CD4-positive, alpha-beta T cell treated with Interferon alpha-2 for 1 hour (primary cell): ENCODE results near the gene PAPSS1.
"Not testable (repeated sequence)": the region's sequence is repeated elsewhere in the genome, so short reads cannot be mapped to it uniquely, and the experiment has no call there.

Experiments
- DNase-seq, 2 donors: peaks; one replicate each; pipeline ENCODE4 v3.0.0-alpha.2; 2020 to 2022

Gene PAPSS1

DNA sequence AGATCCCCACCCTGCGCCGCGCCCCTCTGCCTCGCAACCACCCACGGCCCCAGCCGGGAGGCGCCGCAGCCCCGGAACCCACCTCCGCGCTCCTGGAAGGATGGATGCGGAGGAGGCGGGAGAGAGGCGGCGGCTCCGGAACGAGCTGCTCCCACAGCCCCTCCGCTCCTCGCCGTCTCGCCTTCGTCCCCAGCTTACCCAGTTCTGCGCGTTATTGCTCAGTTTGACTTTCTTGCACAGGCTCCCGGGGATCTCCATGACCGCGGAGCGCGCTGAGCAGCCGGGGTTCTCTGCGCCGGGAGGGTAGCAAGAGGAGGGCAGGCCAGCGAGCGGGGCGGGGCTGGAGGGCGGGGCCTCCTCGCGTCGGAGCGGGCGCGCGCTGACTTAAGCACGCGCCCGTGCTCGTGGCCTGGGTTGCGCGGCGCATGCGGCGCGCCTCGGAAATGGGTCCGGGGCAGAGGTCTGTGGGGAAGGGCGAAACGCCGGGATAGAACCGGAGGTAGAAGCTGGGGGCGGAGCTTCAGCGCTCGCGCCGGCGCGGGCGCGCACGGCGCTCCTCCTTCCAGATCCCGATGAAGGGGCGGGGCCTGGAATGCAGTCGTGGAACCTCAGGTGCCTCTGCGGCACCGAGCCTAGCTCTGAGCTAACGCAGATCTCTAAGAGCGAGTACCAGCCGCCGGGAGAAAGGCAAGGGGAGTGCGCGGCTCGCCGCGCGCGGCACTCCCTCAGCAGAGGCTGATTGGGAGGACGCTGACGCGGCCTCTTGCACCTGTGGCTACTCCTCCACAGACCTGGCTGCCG is at the start of gene PAPSS1:
TSS of gene PAPSS1 (minus strand) at position 313 of the 801 bp plus-strand sequence. CDS start at position 258, 55 bp downstream.
- peak; percentile 95 to 96 for DNase-seq

DNA sequence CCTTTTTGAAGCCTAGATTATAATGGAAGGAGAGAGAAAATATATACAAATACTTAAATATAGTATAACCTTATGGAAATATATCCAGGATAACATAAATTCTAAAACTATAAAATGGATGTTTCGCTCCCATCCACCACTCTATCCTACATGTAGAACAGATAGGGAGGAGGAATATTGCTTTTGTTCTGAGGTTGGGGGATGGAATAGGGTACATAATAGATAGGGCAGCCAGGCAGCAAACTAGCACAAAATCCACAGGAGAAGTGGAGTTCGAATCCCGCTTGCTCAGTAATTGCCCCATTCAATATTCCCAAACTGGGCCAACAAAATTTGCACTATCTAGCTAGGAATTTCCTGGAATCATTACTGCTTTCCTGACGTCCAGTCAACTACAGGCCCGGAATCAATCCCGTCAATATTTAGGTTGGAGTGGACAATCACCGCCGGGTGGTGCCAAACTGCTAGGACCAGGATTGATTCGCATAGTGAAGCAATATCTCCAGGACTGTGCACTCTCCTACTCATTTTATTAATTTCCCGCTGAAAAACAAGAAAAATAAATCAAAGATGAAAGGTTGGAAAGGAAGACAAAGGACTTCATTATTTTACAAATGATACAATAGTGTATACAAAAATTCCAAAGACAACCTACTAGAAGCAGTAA is 40.4 kb upstream of the PAPSS1 start:
- no peak for DNase-seq

DNA sequence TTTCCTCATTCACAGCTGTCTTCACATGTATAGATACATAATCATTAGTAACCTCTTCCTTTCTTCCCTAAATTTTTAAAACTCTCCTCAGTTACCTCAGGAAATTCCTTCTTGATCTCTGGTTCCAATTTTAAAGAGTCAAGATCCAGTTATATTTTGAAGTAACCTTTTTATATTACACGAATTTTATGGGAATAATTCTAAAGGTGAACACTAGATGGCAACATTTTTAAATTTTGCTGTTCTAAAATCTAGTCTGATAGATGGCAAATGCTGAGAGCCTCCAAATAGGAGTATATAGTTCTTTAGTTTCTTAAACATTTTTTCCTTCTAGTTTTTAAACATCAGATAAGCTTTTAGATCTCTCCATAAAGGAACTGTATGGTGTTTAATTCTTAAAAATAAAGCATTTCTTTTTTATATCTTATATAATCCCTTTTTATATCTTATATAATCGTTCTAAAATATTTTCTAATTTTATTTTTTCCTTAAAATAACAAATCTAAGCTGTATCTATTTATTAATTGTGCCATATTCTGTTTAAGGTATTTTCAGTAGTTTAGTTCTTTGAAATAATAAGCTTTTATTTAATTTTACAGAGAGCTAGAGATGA is 37.9 kb upstream of the PAPSS1 start:
- peak in 1 of 2 donors; percentile 45 for DNase-seq

DNA sequence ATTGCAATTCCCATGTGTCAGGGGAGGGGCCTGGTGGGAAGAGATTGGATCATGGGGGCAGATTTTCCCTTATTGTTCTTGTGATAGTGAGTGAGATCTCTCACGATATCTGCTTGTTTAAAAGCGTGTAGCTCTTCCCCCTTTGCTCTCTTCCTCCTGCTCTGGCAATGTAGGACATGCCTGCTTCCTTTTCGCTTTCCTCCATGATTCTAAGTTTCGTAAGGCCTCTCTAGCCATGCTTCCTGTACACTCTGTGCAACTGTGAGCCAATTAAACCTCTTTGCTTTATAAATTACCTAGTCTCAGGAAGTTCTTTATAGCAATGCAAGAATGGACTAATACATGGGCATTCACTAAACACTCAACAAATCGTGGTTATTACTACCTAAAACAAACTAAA is 37.2 kb upstream of the PAPSS1 start:
- DNase-seq, result no peak

DNA sequence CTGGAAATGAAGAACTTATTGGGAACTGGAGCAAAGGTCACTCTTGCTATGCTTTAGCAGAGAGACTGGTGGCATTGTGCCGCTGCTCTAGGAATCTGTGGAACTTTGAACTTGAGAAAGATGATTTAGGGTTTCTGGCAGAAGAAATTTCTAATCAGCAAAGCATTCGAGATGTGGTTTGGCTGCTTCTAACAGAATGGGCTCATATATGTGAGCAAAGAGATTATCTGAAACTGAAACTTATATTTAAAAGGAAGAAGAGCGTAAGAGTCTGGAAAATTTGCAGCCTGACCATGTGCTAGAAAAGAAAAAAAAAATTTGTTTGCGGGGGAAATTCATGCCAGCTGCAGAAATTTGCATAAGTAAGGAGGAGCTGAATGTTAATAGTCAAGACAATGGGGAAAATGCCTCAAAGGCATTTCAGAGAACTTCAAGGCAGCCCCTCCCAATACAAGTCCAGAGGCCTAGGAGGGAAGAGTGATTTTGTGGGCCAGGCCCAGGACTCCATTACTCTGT is 35.9 kb upstream of the PAPSS1 start:
- no peak for DNase-seq

DNA sequence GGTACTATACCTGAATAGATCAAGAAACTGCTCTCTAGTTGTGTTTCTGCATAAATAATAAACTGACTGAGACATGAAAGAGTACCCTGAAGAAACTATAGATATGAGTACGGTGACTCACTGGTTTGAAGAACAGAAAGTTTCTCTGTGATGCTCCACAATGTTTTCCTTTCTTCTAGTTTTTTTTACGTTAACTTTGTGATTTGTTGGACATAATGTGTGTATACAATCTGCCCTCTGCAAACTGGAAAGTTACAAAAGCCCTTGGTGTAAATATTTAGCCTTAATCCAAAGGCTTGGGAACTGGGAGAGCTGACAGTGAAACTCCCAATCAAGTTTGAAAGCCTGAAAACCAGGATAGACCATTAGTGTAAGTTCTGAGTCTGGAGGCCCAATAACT is 31.6 kb upstream of the PAPSS1 start:
- no peak for DNase-seq

DNA sequence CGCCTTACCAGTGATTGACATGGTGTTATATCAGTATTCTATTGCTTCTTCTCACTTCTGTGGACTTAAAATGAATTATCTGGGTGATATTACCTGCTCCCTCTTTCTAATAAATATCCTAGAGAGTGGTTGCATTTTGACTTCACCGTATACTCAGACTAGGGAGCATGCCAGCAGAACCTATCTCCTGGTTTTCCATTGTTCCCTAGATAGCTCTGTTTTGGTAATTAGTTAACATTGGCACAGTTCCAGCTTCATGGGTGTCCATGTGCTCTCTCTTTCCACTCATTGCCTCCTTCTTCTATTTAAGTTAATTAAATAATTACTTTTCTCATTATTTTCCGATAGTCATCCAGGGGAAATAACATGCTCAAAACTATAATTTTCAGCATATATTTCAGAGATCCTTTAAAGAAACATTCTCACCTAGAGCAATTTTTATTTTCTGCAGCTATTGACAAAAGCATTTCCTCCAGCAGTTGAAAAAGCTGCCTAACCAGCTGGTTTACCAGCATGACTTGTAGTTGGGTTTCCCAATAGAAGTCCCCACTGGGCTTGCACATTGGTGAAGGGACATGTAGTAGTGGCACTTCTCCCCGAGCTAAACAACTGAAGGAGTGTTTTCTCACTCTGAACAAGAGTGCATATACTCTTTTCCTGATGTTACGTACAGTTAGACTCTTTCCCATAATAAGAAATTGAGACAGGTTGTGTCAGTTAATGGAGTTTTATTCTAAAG is 27.9 kb upstream of the PAPSS1 start:
- no peak for DNase-seq

DNA sequence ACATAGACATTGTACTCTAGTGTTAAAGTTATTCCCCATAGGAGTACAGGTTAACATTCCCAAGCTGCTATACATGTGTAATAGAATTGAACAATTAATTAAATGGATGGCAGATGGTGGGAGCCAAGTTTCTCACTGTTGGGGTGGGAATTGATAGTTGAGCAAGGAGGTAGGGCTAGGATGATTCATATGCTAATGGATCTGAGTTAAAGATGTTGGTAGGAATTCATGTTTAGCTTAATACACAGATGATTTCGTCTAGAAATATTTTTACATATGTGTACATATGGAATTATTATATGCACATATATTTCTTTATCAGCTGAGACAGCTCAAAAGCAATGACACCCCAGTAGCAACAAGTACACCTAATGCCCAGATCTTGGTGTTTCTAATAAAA is 26.1 kb upstream of the PAPSS1 start:
- no peak for DNase-seq

DNA sequence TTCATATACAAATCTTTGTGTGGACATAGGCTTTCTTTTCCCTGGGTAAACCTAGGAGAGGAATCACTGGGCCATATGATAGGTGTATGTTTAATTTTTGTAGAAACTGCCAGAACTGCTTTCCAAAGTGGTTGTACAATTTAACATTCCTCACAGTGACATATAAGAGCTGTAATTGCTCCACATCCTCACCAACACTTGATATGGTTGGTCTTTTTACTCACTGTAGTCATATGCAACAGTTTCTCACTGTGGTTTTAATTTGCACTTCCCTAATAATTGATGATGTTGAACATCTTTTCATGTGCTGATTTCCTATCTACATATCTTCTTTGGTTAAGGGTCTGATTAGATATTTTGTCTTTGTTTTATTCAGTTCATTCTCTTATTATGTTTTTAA is 24.5 kb upstream of the PAPSS1 start:
- DNase-seq, result no peak

DNA sequence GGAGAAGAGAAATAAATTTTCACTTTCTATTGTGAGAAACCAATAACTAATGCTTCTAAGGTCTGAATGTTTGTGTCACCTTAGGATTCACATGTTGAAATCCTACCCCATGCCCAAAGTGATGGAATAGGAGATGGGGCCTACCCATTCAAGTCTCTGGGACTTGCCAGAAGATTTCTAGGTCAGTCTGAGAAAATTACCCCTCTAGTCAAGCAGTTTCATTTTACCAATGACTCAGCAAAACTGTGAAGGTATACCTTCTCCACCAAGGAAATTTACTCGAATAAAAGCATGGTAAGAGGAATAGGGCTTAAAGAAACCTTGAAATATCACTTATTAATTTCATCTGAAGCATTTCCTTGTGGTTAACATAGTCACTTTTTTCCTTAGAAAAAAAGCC is 23.5 kb upstream of the PAPSS1 start:
- DNase-seq, result no peak

DNA sequence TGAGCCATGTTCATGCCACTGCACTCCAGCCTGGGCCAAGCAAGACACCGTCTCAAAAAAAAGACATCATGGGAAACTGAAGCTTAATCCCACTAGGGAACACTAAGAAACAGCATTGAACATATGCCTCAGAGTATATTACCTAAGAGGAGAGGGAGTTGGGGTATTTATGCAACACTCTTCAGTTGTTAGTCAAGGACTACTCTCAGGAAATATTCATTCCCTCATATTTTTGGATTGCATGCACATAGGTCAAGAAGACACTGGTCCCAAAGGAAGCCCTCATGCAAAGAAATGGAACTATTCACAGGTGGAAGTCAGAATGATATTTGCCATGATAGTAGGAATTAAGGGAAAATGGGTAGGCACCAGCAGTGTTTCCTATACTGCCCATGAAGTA is 22.8 kb upstream of the PAPSS1 start:
- no peak for DNase-seq

DNA sequence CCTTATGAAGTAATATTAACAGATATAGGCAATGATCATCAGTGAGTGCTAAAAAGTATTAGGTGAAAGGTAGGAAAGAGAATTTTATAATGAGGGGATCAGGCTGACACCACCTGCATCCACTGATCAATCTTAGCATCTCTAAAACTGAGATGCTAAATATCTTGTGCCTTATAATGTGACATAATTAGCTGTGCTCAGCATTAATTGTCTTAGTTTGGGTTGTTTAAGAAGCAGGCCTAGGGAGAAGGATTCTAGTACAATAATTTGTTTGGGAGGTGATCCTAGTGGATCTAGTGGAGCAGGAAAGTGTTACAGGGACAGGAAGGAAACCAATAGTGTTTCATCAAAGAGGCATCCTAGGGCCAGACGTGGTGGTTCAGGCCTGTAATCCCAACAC is 22.2 kb upstream of the PAPSS1 start:
- no peak for DNase-seq

DNA sequence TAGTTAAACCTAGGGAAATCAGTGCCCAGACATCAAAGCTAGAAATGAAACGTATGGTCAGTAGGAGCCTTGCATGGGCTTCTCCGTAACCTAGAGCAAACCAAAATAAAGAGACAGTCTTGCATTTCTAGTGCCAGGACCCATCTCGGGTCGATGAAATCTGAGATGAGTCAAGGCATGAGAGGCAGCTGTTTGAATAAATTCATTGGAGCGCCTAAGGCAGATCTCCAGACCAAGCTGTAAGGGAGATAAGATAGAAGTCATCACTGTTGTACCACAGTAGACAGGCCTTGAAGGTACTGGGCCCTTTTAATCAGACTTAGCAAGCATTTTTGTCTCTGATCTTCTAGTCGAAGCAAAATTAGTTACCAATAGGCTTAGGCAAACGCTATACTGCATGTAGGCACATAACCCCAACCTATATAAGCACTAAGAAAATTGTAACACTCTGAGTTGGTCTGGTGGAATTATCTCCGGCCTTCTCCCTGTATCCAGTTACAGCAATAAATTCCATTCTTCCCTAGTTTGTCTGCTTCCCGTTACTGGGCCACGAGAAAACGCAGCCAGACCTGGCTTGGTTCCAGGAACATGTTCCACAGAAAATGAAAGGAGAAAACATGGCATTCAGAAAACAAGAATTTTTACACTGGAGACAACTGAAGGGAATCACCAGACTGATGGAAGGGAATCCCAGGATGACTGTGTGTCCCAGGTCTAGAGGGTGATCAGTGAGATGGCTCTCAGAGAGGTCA is 21.1 kb upstream of the PAPSS1 start:
- no peak for DNase-seq

DNA sequence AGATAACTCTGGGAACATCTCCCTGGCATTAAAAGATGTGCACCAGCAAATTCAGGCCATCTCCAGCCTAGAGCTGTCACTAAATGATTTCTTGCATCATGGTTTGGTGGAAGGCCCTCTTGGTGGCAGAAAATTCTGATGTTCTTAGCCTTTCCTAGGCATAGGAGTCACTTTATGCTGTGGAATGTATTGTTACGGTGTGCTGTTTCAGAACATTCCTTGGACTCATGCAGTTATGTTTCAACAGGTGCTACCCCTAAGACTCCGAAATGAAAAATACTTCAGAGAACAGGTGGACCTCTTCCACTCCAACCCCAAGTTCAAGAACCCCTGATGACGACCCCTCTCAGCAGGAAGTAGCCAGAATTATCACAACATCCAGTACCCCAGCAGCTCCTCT is 20.3 kb upstream of the PAPSS1 start:
- DNase-seq, result no peak

DNA sequence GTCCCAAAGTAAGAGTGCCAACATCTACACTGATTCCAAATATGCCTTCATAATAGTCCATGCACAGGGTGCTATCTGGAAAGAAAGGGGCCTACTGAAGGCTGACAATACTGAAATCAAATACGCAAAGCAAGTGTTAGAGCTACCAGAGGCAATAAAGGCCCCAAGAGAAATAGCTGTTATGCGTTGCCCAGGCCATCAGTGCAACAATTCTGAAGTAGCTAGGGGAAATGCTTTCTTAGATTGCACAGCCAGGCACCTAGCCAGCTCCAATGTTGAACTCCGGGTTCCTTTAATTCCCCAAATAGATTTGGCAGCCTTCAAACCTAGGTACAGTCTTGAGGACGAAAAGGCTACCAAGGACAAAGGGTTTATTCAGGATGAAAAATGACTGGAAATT is 17.4 kb upstream of the PAPSS1 start:
- DNase-seq, result no peak

DNA sequence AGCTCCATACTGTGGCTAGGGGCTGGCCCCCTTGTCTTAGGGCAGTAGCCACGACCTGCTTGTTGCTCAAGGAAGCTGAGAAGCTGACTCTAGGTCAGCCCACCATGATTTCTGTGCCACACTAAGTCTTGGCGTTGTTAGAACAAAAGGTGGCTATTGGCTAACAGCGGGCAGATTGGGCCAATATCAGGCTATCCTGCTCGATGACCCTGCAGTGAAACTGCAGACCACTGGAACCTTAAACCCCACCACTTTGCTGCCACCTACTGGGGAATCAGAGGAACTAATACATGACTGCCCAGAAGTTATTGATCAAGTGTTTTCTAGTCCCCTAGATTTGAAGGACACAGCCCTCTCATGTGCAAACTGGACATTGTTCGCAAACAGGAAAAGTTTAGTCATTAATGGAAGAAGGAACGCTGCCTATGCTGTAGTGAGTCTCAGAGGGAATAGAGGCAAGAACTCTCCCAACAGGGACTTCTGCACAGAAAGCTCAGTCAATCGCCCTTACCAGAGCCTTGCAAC is 17.0 kb upstream of the PAPSS1 start:
- DNase-seq, result peak; percentile 35 to 64

DNA sequence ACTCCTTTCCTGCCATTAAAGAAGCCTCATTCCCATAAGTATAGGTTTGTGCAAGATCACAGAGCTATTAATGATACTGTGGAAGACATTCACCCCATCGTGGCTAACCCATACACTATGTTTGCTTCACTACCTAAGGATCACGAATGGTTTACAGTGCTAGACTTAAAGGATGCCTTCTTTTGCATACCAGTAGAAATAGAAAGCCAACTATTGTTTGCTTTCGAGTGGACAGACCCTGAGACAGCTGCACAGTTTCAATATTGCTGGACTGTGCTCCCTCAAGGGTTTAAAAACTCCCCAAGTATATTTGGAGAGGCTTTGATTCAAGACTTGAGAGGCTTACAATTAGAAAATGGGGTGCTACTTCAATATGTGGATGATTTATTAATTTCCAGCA is 16.0 kb upstream of the PAPSS1 start:
- DNase-seq, result no peak

DNA sequence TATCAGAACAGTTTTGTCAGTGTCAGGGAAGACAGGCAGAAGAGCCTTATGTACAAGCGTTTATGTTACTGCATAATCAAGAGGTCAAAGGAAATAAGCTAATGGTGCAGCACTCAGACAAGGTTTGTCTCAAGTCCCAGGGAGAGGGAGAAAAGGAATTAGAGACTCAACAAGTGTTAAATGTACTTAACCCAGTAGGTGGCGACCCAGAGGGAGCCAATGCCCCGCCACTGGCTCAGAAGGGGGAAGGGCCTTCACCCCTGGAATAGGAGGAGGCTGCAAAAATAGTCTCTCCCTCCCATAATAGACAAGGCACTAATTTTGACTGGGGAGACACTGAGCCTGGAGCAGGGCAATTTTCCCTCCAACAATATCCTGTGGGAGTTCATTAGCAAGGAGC is 14.1 kb upstream of the PAPSS1 start:
- DNase-seq, result no peak

DNA sequence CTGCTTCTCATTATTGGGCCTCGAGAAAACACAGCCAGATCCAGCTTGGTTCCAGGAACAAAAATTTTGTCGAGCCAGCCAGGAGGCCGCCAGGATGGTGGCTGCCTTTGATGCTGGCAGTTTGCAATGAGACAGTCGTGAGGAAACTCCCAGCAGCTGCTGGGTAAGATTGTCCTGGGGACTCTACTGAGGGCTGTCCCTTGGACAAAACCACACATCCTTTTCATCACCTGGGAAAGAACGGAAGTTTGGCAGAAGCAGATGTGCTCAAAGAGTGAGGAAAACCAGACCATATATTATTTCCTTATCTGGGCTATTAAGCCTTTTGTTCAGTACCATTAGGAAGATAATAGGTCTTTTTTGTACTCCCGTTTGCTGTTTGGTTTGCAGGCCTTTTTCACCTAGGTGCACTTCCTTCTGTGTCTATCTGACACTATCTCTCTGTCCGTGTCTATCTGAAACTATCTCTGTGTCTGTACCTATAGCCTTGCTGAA is 13.4 kb upstream of the PAPSS1 start:
- DNase-seq, result no peak

DNA sequence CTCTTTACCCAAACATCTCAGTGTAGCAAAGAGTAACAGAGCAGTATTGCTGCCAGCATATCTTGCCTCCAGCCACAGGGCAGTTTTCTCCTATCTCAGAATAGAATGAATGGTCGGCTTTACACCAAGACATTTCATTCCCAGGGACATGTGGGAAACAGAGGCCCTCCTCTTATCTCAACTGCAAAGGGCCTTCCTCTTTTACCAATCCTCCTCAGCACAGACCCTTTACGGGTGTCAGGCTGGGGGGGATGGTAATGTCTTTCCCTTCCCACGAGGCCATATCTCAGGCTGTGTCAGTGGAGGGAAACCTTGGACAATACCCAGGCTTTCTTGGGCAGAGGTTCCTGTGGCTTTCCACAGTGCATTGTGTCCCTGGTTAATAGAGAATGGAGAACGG is 9.0 kb upstream of the PAPSS1 start:
- not testable (repeated sequence) for DNase-seq

DNA sequence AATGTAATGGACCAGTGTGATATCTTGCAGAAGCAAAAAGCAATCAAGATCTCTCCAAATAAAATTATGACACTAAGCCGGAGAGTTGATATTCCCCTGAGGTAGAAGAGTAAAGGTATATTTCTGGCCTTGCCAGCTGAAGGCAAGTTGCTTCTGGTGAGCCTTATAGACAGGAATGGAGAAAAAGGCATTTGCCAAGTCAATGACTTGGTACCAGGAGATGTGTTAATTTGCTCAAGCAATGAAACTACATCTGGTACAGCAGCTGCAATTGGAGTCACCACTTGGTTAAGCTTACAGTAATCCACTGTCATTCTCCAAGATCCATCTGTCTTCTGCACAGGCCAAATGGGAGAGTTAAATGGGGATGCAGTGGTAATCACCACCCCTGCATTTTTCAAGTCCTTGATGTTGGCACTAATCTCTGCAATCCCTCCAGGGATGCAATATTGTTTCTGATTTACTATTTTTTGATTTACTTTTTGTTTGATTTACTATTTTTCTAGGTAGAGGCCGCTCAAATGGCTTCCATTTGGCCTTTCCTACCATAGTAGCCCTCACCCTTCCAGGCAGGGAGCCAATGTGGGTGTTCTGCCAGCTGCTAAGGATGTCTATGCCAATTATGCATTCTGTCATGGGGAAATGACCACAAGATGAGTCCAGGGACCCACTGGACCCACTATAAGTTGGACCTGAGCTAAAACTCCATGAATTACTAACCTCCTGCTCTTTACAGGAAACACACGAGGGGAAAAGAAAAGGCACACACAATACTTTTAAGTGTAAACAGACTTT is 6.3 kb upstream of the PAPSS1 start:
- not testable (repeated sequence) for DNase-seq
